HG03558 (cell line): ENCODE data around the gene RBM17.

ENCODE experiments used
- ATAC-seq: cut with Tn5 transposase; IDR thresholded peaks from one replicate; pipeline ENCODE4 v1.9.1; 2021; ENCODE audit warnings: moderate number of reproducible peaks; ENCODE audit not compliant: unreplicated experiment; ENCODE audit errors: extremely low read depth

RBM17 gene

GRCh38 chr10:6074489-6075301 is 14.1 kb upstream of the RBM17 start:
- no peak for ATAC-seq

DNA sequence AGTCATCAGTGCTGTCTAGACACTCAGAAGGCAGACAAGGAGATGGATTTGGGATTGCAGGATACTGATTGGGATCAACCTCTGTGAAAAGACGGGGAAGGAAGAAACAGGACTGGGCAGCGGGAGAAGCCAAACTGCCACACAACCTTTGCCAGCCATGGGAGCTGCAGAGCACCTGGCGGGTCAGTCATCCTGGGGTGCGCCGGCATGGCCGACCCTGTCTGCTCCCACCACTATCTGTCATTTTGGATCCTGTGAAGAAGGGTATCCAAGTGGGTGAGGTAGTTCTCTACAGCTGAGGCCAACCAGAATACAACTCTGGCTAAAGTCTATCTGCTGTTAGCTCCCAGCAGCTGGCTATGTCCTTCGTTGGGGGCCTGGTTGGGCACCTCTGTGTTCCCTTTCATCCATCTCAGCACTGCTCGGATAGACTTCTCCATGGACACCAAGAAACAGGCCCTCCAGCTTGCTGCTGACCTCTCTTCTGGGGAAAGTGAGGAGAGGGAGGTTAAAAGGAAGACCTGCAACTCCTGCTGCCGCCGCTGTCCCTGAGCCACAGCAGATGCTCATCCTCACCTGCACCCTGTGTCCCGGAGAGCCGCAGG is 11.7 kb upstream of the RBM17 start:
- ATAC-seq, result no peak

DNA sequence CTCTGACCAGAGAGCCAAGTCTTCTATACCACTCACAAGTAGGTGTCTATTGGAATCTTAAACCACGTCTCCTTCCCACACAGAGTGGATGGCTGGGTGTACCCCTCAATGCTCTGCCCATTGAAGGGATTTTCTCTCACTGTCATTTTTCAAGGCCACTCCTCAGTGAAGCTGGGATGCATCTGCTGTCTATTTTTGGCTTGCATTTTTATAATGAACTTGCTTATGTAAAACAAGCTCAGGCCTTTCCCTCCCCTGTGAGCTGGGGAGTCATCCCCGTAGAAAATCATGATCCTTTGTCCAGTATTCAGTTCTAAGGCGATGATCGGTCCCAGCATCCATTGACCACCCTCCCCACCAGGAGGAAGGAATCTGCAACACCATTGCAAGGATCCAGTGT is 9.8 kb upstream of the RBM17 start:
- no peak for ATAC-seq

GRCh38 chr10:6080417-6080973 is 8.3 kb upstream of the RBM17 start:
- ATAC-seq, result no peak

- ATAC-seq, result no peak
Measured at GRCh38 chr10:6082496-6083395, 6.1 kb upstream of the RBM17 start.

DNA sequence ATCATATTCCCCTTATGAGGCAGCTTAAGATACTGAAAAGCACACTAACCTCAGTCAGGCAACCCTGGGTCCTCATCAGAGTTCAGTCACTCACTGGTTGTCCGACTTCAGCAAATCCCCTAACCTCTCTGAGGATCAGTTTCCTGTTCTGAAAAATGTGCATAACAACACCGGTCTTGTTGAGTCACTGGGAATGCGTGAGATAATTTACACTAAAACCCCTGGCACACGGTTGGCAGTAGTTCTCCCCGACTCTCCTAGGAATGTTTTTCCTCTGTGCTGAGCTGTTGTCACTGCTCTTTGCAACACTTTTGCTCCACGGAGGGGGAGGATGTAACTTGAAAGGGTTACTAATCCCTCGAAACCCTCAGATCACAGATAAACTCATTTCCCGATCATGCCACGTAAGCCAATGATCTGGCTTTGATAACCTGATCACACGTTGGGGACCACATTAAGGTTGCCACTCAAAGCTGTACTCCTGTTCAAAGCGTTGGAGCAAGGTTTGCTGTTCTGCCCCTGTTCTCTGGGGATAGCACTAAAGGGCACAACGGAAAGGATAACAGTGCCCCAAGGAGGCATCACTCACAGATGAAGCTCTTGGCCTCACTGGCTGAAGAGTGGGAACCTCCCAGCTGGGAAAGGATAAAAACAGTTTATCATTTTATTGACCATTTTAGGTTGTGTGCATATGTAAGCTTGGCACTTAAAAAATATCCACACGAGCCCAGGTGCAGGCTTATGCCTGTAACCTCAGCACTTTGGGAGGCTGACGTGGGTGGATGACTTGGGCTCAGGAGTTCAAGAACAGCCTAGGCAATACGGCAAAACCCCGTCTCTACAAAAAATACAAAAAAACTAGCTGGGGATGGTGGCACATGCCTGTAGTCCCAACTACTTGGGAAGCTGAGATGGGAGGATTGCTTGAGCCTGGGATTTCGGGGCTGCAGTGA is 5.0 kb upstream of the RBM17 start:
- ATAC-seq, result no peak

DNA sequence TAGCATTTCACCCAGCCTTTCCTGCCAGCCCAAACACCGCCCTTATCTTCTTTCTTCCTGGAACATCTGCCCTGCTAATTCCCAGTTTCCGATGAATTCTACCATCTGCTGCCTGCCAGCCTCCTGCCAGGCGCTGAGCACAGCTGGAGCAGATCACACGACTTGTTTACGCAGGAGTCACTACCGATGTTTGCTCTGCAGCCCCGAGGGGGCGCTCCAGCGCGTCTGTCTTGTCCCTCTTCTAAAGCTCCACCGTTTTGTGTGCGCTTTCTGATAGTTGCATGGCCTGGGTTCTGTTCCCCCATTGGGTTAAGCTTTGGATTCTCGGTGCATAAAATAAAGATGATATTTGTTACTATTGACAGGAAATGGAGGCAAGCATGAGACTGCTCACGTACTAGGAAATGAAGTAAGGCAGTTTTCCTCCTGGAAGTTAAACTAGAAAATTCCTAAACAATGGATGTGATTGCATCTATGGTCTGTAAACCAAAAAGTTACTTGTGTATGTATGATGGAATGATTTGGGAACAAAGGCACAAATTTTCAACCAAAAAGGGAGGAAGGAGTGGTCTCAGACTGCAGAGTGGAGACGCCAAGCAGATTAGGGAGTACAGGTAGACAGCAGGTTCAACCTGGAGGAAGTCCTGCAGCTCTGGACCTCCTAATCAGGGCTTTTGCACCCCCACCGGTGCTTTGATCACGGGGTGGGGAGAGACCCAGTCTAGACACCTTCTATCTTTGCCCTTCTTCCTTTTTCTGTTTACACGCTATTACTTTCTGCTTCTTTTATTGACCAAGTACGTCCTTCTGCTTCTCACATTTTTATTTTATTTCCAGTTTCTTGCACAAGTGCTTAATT is 2.2 kb upstream of the RBM17 start:
- no peak for ATAC-seq

GRCh38 chr10:6089334-6090219 is 743 bp downstream of the RBM17 start:
- ATAC-seq, result no peak

DNA sequence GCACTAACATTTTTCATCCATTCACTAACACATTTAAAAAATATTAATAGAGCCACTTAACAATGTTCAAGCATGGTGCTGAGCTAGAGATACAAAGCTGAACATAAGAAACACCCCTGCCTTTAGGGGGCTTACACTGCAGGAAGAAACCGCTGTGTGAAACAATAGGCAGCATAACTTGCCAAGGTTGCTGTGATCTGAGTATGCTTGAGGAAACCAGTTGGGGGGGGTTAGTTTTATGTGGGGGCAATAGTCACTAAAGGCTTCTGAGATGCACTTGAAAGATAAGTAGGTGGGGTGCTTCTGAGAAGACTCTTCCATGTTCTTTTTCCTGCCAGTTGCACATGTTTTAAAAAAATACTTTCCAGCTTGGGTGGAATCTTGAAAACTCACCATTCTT is 2.8 kb downstream of the RBM17 start:
- no peak for ATAC-seq

- ATAC-seq, result no peak
Measured at GRCh38 chr10:6092731-6093130, 3.9 kb downstream of the RBM17 start.

- ATAC-seq, result no peak
Measured at GRCh38 chr10:6095810-6096570, 7.2 kb downstream of the RBM17 start.

DNA sequence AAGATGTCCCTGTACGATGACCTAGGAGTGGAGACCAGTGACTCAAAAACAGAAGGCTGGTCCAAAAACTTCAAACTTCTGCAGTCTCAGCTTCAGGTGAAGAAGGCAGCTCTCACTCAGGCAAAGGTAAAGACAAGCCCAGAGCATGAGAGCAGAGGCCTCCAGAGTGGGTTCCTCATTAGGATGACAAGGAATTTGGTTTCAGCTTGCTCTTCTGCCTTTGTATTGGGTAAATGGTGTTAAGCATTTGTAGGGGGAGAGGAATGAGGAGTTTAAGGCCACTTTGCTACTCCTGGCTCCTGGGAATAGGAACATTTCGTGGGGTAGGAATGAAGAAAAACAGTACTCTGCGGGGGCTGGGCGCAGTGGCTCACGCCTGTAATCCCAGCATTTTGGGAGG is 8.2 kb downstream of the RBM17 start:
- ATAC-seq, result no peak

GRCh38 chr10:6098156-6098555 is 9.3 kb downstream of the RBM17 start:
- no peak for ATAC-seq

- ATAC-seq, result no peak
Measured at GRCh38 chr10:6100370-6100769, 11.5 kb downstream of the RBM17 start.

DNA sequence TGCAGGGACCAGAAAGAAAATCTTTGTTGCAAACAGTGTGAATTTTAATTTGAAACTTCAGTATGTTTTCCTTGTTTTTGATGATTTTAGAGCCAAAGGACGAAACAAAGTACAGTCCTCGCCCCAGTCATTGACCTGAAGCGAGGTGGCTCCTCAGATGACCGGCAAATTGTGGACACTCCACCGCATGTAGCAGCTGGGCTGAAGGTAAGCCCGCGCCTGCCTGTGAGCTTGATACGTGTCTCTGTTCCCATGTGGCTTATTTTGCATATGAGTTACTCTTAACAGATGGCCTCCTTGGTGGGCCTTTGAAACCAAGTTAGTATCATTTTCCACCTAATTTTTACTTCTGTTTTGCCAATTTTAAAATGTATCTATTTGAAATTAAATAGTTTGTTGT is 12.3 kb downstream of the RBM17 start:
- ATAC-seq, result no peak

DNA sequence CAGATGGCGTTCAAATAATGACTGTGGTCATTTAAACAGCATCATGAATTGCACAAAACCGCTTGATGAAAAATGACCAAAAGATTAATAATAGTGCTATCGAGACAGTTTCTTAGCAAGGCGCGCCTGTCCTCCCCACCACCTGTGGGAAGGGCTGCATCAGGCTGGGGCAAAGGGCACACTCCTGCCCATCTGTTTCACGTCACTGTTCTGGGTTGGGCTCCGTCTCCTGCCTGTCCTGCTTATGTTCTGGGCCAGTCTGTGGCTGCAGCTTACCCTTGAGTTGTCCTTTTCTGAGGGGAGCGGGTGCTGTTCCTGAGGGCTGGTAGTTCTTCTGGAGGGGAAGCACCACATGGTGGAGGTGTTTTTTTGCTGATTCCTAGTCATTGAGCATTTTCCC is 13.3 kb downstream of the RBM17 start:
- ATAC-seq, result no peak

- ATAC-seq, result no peak
Measured at GRCh38 chr10:6103591-6103990, 14.8 kb downstream of the RBM17 start.
